Measurements from ENCODE around the gene GRHL3.

DNA sequence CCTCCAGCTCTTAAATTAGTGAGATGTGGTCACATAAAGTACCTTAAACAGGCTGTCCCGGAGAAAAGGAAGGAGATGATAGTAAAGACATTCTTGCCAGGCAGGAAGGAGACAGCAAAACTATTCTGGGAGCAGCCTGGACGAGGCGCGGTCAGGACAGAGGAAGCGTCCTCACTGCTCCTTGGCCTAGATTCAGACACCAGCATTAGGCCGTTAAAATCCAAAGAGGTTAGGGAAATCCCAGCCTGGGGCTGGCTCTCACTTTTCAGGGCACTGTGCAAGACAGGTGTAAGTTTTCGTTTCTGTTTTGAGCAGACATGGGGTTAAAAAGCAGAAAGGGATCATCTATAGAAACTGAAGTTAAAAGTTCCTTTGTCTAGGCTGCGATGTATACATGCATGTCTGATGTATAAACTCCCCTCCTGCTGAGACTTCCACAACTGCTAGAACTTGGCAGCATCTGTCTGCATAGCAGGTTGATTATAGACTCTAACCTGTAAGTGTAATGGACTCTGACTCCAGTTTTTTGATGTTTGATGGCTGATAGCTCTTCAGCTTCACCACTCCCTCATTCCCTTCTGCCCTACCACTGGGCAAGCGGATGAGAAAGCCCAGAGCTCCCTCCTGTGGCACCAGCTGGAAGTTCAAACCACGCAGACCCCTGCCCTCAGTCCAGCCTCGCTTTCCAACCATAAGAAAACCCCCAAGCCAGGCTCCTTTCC, 72.9 kb downstream of the GRHL3 start:
- TF ChIP-seq POLR2AphosphoS5 (IDR thresholded peaks at IDR 0.05) (no peak), POLR2A (IDR thresholded peaks at IDR 0.05) (no peak), CTCF (IDR thresholded peaks at IDR 0.05) (peak; percentile 53 to 84 (median 69))
